Heart right ventricle (tissue), 16 donors: ENCODE results near the gene GRM3. TPM values are rescaled to one million over a fixed set of nuclear protein-coding genes. Genes with fewer than 3 reads are reported as not detected.

Experiments
- ATAC-seq, 8 donors: fragments of 200-7000 bp; cut with Tn5 transposase; one replicate each; pipeline ENCODE4 v1.9.1; 2020; ENCODE audit warnings: mild to moderate bottlenecking in 8 of 8, moderate library complexity in 8 of 8, moderate number of reproducible peaks in 1 of 8
- DNase-seq, 2 donors: peaks; one replicate each; pipeline ENCODE4 v3.0.0-alpha.2; 2020
- H3K27ac ChIP-seq, 10 donors: fragments of 200-600 bp; sonication (generic) in 2 of 10; one replicate each; pipeline versions ENCODE4 v1.5.0 to v1.8.0; 2020 to 2022; ENCODE audit warnings: mild to moderate bottlenecking in 3 of 10
- H3K27me3 ChIP-seq, 7 donors: fragments of 200-600 bp; one replicate each; pipeline ENCODE4 v1.8.0; 2021 to 2022; ENCODE audit warnings: mild to moderate bottlenecking in 2 of 7
- H3K36me3 ChIP-seq, 9 donors: fragments of 200-600 bp; sonication (generic) in 1 of 9; one replicate each; pipeline versions ENCODE4 v1.5.0 to v1.8.0; 2020 to 2022; ENCODE audit warnings: mild to moderate bottlenecking in 2 of 9
- H3K4me1 ChIP-seq, 9 donors: fragments of 200-600 bp; sonication (generic) in 1 of 9; one replicate each; pipeline versions ENCODE4 v1.5.0 to v1.8.0; 2020 to 2022; ENCODE audit warnings: mild to moderate bottlenecking in 4 of 9
- H3K4me3 ChIP-seq, 10 donors: fragments of 200-600 bp; sonication (generic) in 2 of 10; one replicate each; pipeline versions ENCODE4 v1.5.0 to v1.8.0; 2020 to 2022; ENCODE audit warnings: mild to moderate bottlenecking in 7 of 10, moderate library complexity in 2 of 10
- H3K9me3 ChIP-seq, 11 donors: fragments of 200-600 bp in 10 of 11; sonication (generic) in 2 of 11; one replicate each; pipeline versions ENCODE4 v1.5.0 to v1.8.0; 2013 to 2022; ENCODE audit warnings: mild to moderate bottlenecking in 2 of 11, control low read depth in 1 of 11, moderate library complexity in 1 of 11
- CTCF ChIP-seq, 9 donors: fragments of 200-600 bp; sonication (generic) in 2 of 9; IDR thresholded peaks; one replicate each; pipeline versions ENCODE4 v1.5.0 to v1.8.0; 2021 to 2022; ENCODE audit warnings: antibody characterized with exemption in 9 of 9, mild to moderate bottlenecking in 5 of 9, moderate library complexity in 1 of 9
- WGBS, 2 donors: extraction: QIAGEN DNeasy Blood & Tissue Kit; methylation state at CpG; one replicate each; pipeline ENCODE4 v1.1.7; 2013; ENCODE audit warnings: inconsistent platforms in 1 of 2; 5-methylcytosine and 5-hydroxymethylcytosine counted together
- intact Hi-C, 10 donors: fragments of 100-400 bp; cut with DNase I; formaldehyde crosslinking; loops; one replicate each; pipeline versions ENCODE4 v1.11.1 to v1.14.2; 2022
- polyA plus RNA-seq, 2 donors: library from polyadenylated mRNA; stranded (reverse); fragments of 200-250 nt; gene quantifications; one replicate each; pipeline ENCODE4 v1.2.3, GENCODE V29; 2013
- total RNA-seq, 10 donors: library from RNA; stranded (reverse); fragmentation: NEBNext Ultra II Directional in 3 of 10; extraction: Animal tissue kit (Norgen Biotek cat#: 25700) in 3 of 10; gene quantifications; one replicate each; pipeline versions ENCODE4 v1.2.1 to v1.2.4, GENCODE V29; 2021 to 2023
- donor health status: Arrhythmogenic right ventricular cardiomyopathy.
- donor health status: ischemic (EF 13 %, LVEDD 7.1; RV severe dilation, severe dysfunction).
- donor health status: healthy with polysubstance abuse.
- donor health status: DM: no; HTN: yes; CAD: no.
- donor health status: DM: no; HTN: no; CAD: no.
- donor health status: ischemic (EF 25% LVEDD 6.9; RV normal size, moderate dysfunction).
- donor health status: ischemic (EF 25% LVEDD 5.7; RV mildly dilated, moderate dysfunction).
- donor health status: healthy.
- donor health status: DM: yes; HTN: yes; CAD: no.
- donor health status: Ischemic cardiomyopathy.
- donor health status: ischemic (EF 35%, LVEDD 5.7; RV mildly dilated, moderate dysfunction).
- donor health status: nonischemic (EF 11% LVEDD 7.7; RV severe dilation, severe dysfunction).
- donor health status: DM: yes; HTN: yes; CAD: no.
- donor health status: PGD.
- donor health status: ischemic (EF 29% LVEDD 5.4; RV normal size, mild dysfunction).
- donor health status: nonischemic (EF 23%, LVEDD 6.1; RV moderate dilation, normal function).

The GRM3 gene
- total and polyA plus RNA-seq, 12 donors = 0.01 to 0.24 (median 0.15) TPM; not detected in 9

GRCh38 chr7:86898171-86898570, 254.5 kb downstream of the GRM3 start:
- no peak for ATAC-seq
- Histone ChIP-seq H3K27ac (no peak overlapping the region), H3K4me1 (no peaks in the 10 kb centered on the region), H3K9me3 (no peaks in the 10 kb centered on the region), H3K36me3 (peaks cover 0 to 49% (median 0%) of the 10 kb centered on the region in 9 donors), H3K27me3 (no peaks in the 10 kb centered on the region), H3K4me3 (no peak overlapping the region)
- WGBS, 2 donors = 94 to 95% methylated on average over 2 of the region's 2 CpGs
- DNase-seq = no peak
- intact Hi-C loops = loop anchor here in 1 of 10 donors (5.0 kb wide), 1 partner anchor 1011 kb away; no protein-coding TSS in a partner anchor
- TF ChIP-seq CTCF (IDR thresholded peaks at IDR 0.05) = no peak

GRCh38 chr7:86900886-86901285, 257.2 kb downstream of the GRM3 start:
- Histone ChIP-seq H3K27ac (no peak overlapping the region), H3K4me3 (no peak overlapping the region), H3K27me3 (no peaks in the 10 kb centered on the region), H3K4me1 (no peaks in the 10 kb centered on the region), H3K36me3 (peaks cover 0 to 29% (median 0%) of the 10 kb centered on the region in 9 donors), H3K9me3 (no peaks in the 10 kb centered on the region)
- intact Hi-C loops = loop anchor here in 6 of 10 donors (10.0 kb wide), 2 partner anchors 1006 to 1016 kb away; no protein-coding TSS in a partner anchor
- DNase-seq (no peak), ATAC-seq (no peak)
- TF ChIP-seq CTCF (IDR thresholded peaks at IDR 0.05) = no peak

GRCh38 chr7:86904949-86905834, 261.5 kb downstream of the GRM3 start:
- H3K27me3 ChIP-seq = no peaks in the 10 kb centered on the region
- H3K9me3 ChIP-seq = no peaks in the 10 kb centered on the region
- H3K4me1 ChIP-seq = no peaks in the 10 kb centered on the region
- ATAC-seq = no peak
- H3K36me3 ChIP-seq = peaks cover 0 to 34% (median 0%) of the 10 kb centered on the region in 9 donors
- intact Hi-C loops = loop anchor here in 8 of 10 donors (5.0 to 10.0 kb wide), 3 partner anchors 1010 to 1020 kb away; no protein-coding TSS in a partner anchor
- DNase-seq = no peak
- peak in 8 of 9 donors; percentile 17 to 62 (median 57) for TF ChIP-seq CTCF (IDR thresholded peaks at IDR 0.05)
- H3K4me3 ChIP-seq = no peak overlapping the region
- WGBS, 2 donors = 44 to 49% methylated on average over 3 of the region's 3 CpGs
- no peak overlapping the region for H3K27ac ChIP-seq

- 45 to 59% methylated on average over 1 of the region's 1 CpG for WGBS, 2 donors
- Histone ChIP-seq H3K36me3 (peaks cover 0 to 49% (median 0%) of the 10 kb centered on the region in 9 donors), H3K9me3 (no peaks in the 10 kb centered on the region), H3K27ac (no peak overlapping the region), H3K27me3 (no peaks in the 10 kb centered on the region), H3K4me1 (no peaks in the 10 kb centered on the region), H3K4me3 (no peak overlapping the region)
- DNase-seq (no peak), ATAC-seq (no peak)
- no peak for TF ChIP-seq CTCF (IDR thresholded peaks at IDR 0.05)
- intact Hi-C loops = loop anchor here in 8 of 10 donors (5.0 to 10.0 kb wide), 3 partner anchors 1014 to 1024 kb away; no protein-coding TSS in a partner anchor
Measured at GRCh38 chr7:86908948-86909347, 265.2 kb downstream of the GRM3 start.
